ENCODE data around the gene HMGN4. TPM values are rescaled to one million over a fixed set of nuclear protein-coding genes. Genes with fewer than 3 reads are reported as not detected.

The HMGN4 gene
- total and polyA plus RNA-seq, 9 donors = 48.6 to 78.9 (median 58.4) TPM

- Histone ChIP-seq H3K27me3 (no peaks in the 10 kb centered on the region), H3K4me1 (ENCODE audit: insufficient read depth) (no peaks in the 10 kb centered on the region), H3K4me3 (no peak overlapping the region), H3K36me3 (no peaks in the 10 kb centered on the region), H3K9me3 (no peaks in the 10 kb centered on the region), H3K27ac (no peak overlapping the region)
- 83 to 86% (median 85%) methylated on average over 6 of the region's 6 CpGs for WGBS, 3 donors
- TF ChIP-seq, protein P1, sequence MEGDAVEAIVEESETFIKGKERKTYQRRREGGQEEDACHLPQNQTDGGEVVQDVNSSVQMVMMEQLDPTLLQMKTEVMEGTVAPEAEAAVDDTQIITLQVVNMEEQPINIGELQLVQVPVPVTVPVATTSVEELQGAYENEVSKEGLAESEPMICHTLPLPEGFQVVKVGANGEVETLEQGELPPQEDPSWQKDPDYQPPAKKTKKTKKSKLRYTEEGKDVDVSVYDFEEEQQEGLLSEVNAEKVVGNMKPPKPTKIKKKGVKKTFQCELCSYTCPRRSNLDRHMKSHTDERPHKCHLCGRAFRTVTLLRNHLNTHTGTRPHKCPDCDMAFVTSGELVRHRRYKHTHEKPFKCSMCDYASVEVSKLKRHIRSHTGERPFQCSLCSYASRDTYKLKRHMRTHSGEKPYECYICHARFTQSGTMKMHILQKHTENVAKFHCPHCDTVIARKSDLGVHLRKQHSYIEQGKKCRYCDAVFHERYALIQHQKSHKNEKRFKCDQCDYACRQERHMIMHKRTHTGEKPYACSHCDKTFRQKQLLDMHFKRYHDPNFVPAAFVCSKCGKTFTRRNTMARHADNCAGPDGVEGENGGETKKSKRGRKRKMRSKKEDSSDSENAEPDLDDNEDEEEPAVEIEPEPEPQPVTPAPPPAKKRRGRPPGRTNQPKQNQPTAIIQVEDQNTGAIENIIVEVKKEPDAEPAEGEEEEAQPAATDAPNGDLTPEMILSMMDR (IDR thresholded peaks at IDR 0.05) = no peak
- TF ChIP-seq POLR2A (IDR thresholded peaks at IDR 0.05) (no peak), EP300 (IDR thresholded peaks at IDR 0.05) (no peak)
- intact Hi-C loops (cut with DNase I) = no loop called here
- DNase-seq = no peak
These were observed 40.1 kb downstream of the HMGN4 start for GRCh38 chr6:26578279-26578678.

- DNase-seq = no peak
- no peaks in the 10 kb centered on the region for H3K9me3 ChIP-seq
- H3K36me3 ChIP-seq = no peaks in the 10 kb centered on the region
- no peak for TF ChIP-seq POLR2A (IDR thresholded peaks at IDR 0.05)
- TF ChIP-seq EP300 (IDR thresholded peaks at IDR 0.05) = no peak
- TF ChIP-seq, protein P1 (IDR thresholded peaks at IDR 0.05) = no peak
- H3K4me1 ChIP-seq (ENCODE audit: insufficient read depth) = no peaks in the 10 kb centered on the region
- no peaks in the 10 kb centered on the region for H3K27me3 ChIP-seq
- no peak overlapping the region for H3K27ac ChIP-seq
- intact Hi-C loops (cut with DNase I) = no loop called here
- H3K4me3 ChIP-seq = no peak overlapping the region
- 62 to 81% (median 77%) methylated on average over 1 of the region's 1 CpG for WGBS, 3 donors
These were observed 40.6 kb downstream of the HMGN4 start for GRCh38 chr6:26578741-26579140.

DNA sequence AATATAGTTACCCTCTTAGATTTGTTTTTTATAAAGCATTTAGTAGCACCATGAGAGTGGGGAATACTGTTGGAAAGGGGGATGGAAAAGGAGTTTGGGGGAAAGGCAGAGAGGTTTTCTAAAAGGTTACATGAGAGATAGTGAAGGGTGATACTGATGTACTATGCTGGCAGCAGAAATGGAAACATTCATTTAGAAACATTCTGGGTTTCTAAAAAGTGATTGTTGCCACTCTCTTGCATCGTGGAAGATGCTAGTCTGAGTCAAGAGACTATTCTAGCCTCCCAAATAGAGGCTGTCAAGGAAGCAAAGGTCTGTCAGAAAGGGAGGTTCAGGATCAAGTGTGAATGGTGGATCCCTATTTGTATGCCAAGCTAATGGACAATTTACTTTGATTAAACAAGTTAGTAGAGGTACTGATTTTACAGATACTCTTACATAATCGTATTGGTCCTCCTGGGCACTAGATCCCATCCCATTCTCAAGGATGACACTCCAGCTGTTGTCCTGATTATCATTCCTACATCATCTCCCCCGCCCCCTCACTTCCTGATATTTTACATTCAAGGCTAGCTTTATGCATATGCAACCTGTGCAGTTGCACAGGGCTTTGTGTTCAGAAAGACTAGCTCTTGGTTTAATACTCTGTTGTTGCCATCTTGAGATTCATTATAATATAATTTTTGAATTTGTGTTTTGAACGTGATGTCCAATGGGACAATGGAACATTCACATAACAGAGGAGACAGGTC, 43.2 kb downstream of the HMGN4 start:
- intact Hi-C loops (cut with DNase I) = no loop called here
- no peak overlapping the region for H3K4me3 ChIP-seq
- no peaks in the 10 kb centered on the region for H3K9me3 ChIP-seq
- no peaks in the 10 kb centered on the region for H3K27me3 ChIP-seq
- TF ChIP-seq EP300 (IDR thresholded peaks at IDR 0.05) = no peak
- TF ChIP-seq, protein P1 (IDR thresholded peaks at IDR 0.05) = no peak
- no peak for TF ChIP-seq POLR2A (IDR thresholded peaks at IDR 0.05)
- WGBS, 3 donors = 52 to 61% (median 57%) methylated on average over 4 of the region's 4 CpGs
- no peaks in the 10 kb centered on the region for H3K36me3 ChIP-seq
- no peak overlapping the region for H3K27ac ChIP-seq
- H3K4me1 ChIP-seq (ENCODE audit: insufficient read depth) = no peaks in the 10 kb centered on the region
- DNase-seq = no peak

GRCh38 chr6:26588965-26589364, 50.8 kb downstream of the HMGN4 start:
- WGBS, 3 donors = 91 to 94% (median 92%) methylated on average over 21 of the region's 21 CpGs
- no peak for TF ChIP-seq POLR2A (IDR thresholded peaks at IDR 0.05)
- no peak for TF ChIP-seq EP300 (IDR thresholded peaks at IDR 0.05)
- TF ChIP-seq, protein P1 (IDR thresholded peaks at IDR 0.05) = no peak
- no peaks in the 10 kb centered on the region for H3K9me3 ChIP-seq
- H3K27ac ChIP-seq = no peak overlapping the region
- H3K27me3 ChIP-seq = no peaks in the 10 kb centered on the region
- no peaks in the 10 kb centered on the region for H3K36me3 ChIP-seq
- intact Hi-C loops (cut with DNase I) = no loop called here
- no peaks in the 10 kb centered on the region for H3K4me1 ChIP-seq (ENCODE audit: insufficient read depth)
- no peak for DNase-seq
- H3K4me3 ChIP-seq = no peak overlapping the region

Data from ovary (tissue), 9 donors.